Activated CD8-positive, alpha-beta memory T cell treated with anti-CD3 and anti-CD28 coated beads, Interleukin-2, amount 50 U/mL, for 1 hour (primary cell): ENCODE measurements around the gene ACVR2A.

Experiments used
- DNase-seq: peaks from one replicate; pipeline ENCODE4 v3.0.0-alpha.2; 2020; ENCODE audit errors: extremely low read depth

ACVR2A gene

GRCh38 chr2:147844697-147845410, at the start of gene ACVR2A:
TSS of gene ACVR2A (plus strand) at chr2:147845029. CDS start at chr2:147845153, 124 bp downstream.
- DNase-seq, result no peak

GRCh38 chr2:147800316-147800715, 44.5 kb upstream of the ACVR2A start:
- no peak for DNase-seq

- no peak for DNase-seq
Measured at GRCh38 chr2:147806846-147807245, 38.0 kb upstream of the ACVR2A start.

- no peak for DNase-seq
Measured at GRCh38 chr2:147808520-147808919, 36.3 kb upstream of the ACVR2A start.

- no peak for DNase-seq
Measured at GRCh38 chr2:147810883-147811765, 33.7 kb upstream of the ACVR2A start.

- no peak for DNase-seq
Measured at GRCh38 chr2:147818741-147819140, 26.1 kb upstream of the ACVR2A start.

- DNase-seq, result no peak
Measured at GRCh38 chr2:147824620-147825019, 20.2 kb upstream of the ACVR2A start.

GRCh38 chr2:147826278-147827087, 18.3 kb upstream of the ACVR2A start:
- DNase-seq, result no peak

GRCh38 chr2:147827088-147827375, 17.8 kb upstream of the ACVR2A start:
- no peak for DNase-seq

GRCh38 chr2:147829106-147829505, 15.7 kb upstream of the ACVR2A start:
- no peak for DNase-seq

GRCh38 chr2:147836099-147836498, 8.7 kb upstream of the ACVR2A start:
- DNase-seq, result no peak

GRCh38 chr2:147843391-147843863, 1.4 kb upstream of the ACVR2A start:
- DNase-seq, result no peak

- DNase-seq, result peak; percentile 54
Measured at GRCh38 chr2:147843864-147844696, 749 bp upstream of the ACVR2A start.

- no peak for DNase-seq
Measured at GRCh38 chr2:147845411-147845971, 662 bp downstream of the ACVR2A start.

- no peak for DNase-seq
Measured at GRCh38 chr2:147846412-147847081, 1.7 kb downstream of the ACVR2A start.

GRCh38 chr2:147847746-147848391, 3.0 kb downstream of the ACVR2A start:
- DNase-seq, result no peak

GRCh38 chr2:147850838-147851237, 6.0 kb downstream of the ACVR2A start:
- DNase-seq, result no peak

- DNase-seq, result no peak
Measured at GRCh38 chr2:147851244-147851930, 6.6 kb downstream of the ACVR2A start.

- no peak for DNase-seq
Measured at GRCh38 chr2:147854557-147855134, 9.8 kb downstream of the ACVR2A start.
